NCI-H82 treated with DMSO at 0.1 percent for 48 hours (cell line): ENCODE results near the gene SHB.

Experiments used
- DNase-seq: peaks from one replicate; lab custom pipeline; 2025; ENCODE audit not compliant: unreplicated experiment; lab: John Stamatoyannopoulos, UW

SHB gene

DNA sequence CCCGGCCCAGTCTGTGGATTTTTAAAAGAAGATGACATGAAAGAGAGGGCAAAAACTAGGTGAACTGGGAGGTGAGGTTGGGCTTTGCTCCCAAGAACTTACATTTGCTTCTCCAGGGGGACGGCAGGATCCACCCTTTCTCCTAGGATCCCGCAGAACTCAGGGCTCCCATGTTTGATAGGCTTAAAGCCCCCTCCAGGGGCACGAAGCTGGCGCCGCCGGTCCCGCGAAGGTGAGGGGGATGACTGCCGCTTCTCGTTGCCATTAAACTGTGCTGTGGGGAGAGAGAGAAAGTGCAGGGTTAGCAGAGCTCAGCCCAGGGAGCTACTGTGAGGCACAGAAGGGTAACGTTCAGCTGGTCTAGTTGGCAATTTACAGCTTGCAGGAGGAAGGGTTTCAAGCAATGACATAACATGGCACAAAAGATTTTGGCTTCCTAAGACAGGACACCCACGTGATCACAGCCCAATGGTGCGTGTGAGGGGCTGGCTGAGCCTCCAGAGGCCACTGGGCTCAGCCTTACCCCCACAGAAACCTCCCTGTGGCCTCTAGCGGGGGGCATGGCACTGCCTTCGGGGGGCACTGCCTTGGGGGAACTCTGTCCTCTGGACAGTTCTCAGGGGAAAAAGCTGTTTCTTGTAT lies 113.1 kb downstream of the SHB start:
- DNase-seq, result no peak

DNA sequence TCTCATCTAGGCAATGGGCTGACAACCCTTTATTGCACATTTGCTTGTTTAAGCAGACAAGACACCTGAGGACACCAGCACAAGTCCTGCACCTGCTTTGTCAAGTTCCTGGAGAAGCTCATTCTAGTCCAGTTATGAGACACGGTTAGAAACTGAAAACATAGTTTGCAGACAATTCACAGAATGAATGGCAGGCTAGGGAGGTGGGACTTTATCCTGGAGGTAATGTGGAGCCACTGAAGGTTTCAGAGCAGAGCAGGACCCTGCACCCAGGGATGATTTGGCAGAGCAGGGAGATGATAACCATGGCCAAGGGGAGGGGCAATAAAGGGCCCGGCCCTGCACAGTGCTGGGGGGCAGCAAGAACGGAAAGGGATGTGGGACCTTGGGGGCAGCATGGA lies 114.4 kb downstream of the SHB start:
- DNase-seq, result no peak

DNA sequence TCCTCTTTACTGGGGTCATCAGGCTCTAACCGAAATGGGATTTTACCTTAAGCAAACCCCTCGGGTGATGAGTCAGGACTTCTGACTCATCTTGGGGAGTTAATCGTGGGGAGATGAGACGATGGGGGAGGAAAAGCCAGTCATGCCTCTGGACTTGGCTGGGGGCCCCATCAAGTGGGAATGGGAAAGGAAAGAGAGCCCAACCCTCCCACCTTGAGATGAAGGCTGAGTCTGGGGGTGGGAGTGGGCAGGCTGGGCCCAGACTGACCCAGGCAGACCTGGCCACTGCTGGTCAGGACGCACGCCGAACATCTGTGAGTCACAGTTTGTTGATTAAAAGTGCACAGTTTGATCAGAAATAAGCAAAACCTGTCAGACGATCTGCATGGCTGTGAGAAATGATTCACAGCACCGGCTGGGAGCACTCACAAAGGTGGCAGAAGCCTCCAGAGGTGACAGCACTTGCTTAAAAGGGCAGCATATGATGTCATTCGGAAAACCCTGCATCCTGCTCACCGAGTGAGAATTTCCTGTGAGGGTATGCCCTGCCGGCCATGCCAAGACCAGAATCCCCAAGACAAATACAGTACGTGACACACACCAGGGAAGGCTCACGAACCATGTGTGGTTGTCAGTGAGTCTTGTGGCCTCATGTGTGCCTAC lies 115.1 kb downstream of the SHB start:
- no peak for DNase-seq

DNA sequence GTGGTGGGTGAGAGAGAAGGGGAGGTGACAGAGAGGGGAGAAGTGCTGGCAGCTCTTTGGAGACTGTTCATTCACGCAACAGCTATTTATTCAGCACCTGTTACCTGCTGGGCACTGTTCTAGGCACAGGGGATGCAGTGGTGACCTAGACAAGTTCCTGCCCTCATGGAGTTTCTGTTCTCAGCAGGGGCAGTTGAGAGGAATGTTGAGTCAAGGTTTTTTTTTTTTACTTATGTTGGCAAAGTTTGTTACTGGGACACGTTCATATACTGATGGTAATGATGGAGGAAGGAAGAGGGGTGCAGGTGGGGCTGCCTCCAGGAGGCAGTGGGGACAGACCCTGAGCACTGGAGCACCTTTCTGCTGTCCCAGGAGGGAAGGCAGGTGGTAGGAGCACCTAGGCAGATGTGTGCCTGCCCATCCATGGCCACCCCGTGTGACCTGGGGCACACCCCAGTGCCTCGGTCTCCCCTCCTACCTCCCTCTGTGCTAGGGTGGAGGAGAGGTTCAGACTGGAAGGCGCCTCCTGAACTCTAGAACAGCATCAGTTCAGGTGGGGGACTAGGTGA lies 115.7 kb downstream of the SHB start:
- no peak for DNase-seq

DNA sequence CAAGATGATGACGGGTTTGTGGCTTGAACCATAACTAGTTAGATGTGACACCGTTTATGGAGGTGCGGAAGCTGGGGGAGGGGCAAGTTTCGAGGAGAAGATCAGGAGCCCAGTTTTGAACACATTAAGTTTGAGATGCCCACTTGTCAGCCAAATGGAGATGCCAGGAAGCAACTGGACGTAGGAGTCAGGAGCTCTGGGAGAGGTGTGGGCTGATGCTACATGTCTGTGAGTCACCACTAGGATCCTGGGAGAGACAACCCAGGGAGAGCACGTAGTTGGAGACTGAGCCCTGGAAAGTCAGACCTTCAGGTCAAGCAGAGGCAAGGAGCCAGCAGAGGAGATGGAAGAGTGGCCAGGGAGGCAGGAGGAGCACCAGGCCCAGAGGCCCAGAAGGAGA lies 116.3 kb downstream of the SHB start:
- no peak for DNase-seq

DNA sequence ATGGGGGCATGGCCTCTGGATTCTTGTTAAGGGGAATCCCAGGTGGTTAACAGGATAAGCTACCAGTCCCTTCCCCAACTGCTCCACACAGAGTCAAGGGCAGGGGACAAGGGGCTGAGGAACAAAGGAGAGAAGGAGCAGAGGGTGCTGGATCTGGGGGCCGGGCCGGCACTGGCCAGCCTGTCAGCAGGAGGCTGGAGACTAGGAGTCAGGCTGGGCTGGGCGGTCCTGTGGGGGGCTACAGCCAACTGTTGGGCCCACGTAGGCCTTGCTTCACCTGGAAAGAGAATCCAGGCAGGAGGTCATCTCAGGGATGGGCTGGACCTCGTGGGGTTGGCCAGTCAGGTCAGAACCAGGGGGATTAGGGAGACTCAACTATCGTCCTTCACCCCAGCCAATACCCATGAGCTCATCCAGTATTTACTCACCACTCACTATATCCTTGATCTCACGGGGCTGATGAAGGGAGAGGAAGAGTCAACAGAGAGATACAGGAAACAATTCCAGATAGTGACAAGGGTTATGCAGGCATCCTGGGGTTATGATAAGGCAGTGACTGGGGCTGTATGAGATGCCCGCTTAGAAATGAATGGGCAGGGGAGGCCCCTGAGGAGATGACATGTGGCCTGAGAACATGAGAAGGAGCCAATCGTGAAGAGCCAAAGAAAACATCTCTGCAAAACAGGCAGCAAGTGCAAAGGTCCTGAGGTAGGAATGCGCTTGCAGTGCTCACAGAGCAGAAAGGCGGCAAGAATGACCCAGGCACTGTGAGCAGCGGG lies 117.2 kb downstream of the SHB start:
- no peak for DNase-seq

DNA sequence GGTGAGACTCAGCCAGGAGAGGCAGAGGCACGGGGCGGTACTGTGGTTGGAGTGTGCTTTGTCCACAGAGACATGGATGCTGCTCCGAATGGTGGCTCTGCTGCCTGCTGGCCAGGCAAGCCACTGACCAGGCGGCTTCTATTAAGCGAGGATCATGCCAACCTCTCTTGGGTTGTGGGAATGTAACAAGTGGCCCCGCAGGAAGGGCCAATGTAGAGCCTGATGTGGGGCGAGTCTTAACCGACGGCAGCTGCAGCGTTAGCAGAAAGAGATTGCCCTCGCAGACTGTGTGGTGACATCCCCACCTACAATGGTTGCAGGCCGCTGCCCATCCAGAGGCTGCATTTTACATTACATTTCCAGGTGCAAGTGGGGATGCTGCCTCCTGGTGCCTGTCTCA lies 118.5 kb downstream of the SHB start:
- DNase-seq, result no peak

DNA sequence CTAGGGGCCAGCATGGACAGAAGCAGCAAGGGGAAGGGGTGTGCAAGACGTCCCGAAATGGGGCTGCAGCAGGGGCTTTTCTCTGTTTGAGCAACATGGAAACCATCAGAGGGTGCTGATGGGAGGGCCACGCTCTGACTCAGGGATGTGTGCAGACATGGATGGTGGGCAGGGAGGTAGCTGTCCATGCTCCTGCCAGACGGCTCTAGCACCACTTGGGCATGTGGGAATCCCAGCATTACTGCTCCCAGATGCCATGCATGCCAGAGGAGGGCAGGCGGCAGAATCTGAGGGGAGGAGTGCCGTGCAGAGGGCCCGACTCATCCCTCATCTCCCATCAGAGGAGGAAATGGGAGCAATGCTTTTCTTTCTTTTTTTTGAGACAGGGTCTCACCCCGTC lies 119.5 kb downstream of the SHB start:
- DNase-seq, result no peak

DNA sequence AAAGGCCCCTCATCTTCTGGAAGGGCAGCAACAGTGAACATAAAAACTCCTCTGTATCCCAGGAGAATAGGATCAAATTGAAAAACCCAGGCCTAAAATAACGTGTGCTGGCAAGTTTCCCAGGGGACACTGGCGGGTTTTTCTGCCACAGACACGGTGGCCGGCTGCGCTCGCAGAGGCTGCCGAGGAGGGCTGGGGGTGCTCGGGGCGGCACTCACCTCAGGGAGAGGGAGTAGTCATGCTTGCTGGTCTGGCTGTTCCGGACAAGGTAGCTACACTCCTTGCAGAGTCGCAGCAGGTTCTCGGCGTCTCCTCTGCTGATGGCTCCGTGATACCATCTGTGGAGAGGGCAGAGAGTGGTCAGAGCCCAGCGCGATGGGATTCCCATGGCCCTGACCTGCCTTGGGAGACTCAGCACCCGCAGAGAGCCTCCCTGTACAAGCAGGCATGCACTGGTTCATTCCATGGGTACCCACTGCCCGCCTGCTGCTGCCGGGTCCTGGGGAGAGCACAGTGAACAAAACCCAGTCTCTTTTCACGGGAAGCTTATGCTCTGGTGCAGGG lies 120.5 kb downstream of the SHB start:
- no peak for DNase-seq

DNA sequence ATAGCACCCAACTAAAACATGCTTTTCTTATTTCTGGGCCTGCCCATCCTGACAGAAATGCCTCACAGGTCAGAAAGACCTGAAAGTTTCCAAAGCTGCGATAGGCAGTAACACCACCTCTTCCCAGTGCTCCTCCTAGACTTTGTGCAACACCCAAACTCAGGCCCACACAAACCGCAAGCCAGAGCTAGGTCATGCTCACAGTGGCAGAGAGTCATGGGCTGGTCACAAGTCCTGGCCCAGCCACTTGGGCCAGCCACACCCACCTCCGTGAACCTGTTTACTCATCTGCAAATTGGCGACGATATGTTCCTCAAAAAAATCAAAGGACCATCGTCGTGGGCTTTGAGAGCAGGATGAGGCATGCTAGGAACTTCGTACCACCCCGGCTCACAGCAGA lies 121.0 kb downstream of the SHB start:
- DNase-seq, result no peak

DNA sequence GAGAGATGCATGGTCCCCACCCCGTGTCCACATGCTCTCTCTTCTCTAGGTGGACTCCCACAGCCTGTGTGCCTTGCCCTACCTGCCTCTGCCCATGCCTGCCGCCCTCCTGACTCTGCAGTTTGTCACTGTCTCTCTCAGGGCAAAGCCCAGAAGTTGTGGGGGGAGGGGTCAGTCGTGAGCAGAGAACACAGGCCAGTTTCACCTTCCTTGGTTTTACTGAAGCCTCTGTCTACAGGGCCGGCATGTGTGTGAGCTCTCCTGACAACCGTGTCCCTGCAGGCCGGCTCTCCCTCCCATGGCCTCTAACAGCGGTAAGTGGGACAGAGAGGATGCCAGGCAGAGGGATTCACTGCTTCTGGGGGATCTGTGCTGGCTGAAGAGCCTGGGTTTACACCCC lies 121.6 kb downstream of the SHB start:
- DNase-seq, result no peak

DNA sequence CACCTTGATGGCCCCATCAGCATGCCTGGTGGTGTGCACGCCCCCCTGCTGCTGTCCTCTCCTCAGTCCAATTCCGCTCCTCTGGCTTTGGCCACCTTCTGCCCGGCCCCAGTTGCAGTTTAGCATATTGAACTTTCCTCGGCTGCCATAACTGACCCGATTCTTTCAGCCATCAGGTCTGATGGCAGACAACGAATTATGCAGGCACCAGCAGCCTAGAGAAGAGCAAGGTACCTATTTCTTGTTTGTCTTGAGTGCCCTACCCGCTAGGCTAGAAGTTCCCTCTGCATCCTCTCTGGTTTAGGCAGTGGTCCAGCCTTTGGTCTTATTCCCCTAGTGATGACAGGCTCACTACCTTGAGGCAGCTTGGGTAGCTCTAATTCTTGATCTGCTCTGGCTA lies 122.1 kb downstream of the SHB start:
- DNase-seq, result no peak

DNA sequence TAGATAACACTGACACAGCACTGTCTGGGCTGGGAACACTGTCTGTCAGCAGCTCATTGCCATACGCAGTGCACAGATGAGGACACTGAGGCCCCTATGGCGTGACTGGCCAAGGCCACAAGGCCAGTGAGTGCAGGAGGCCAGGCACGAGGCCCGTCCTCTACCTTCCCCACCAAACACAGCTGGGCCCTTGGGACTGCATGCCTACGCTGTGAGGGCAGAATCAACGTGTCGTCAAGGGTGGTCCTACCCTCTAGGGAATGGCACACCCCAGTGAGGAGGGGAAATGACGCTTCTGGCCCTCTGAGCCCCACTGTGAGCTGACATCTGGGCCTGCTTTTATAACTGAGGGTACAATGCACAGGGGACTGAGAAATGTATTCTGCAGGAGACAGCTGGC lies 123.0 kb downstream of the SHB start:
- DNase-seq, result no peak

DNA sequence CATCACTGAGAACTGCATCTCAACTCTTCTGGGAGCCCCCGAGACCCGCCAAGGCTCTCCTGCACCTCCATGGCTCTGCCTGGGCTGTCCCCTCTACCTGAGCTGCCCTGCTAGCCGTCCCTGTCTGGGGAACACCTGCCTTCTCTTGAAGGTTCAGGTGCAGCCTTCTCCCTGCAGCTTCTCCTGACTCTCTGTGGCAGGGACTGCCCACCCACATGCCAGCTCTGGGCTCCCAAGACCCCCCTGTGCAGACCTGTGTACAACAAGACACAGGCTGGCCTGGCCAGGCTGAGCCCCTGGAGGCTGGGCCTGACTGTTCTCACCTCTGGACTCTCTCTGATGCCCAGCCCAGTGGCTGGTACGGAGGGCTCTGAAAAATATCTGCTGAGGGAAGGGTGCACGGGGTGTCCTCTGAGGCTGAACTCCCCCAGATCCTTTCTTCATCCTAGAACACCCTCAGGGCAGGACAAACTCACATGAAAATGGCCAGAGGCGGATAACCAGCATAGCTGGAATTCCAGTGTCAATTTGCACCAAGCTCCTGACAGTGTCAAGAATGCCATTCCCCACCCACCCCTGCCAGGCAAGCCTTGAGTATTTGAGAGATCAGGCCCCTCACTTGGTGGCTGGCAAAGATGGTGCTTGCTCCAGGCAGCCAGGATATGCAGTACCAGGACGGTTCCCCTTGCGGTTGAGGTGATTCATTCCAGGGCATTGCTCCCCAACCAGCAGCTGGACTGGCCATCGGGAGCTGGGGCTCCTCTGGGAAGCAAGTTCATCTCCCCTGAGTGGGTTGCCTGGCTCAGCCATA lies 124.2 kb downstream of the SHB start:
- no peak for DNase-seq

DNA sequence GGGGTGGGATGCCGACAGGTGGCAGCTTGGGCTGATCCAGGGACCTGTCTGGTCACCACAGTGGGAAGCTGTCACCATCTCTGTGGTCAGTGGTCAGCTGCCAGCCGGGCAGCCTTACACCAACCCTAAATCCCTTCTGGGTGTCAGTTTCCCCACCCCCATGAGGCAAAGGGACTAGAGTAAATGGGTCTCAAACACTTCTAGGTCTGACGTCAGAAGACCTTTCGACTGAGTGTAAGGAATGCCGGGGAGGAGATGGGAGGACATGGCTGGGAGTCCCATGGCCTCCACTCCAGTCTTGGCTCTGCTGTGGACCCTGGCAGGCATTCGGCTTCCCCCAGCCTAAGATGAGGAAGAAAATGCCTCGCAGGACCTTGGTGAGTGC lies 124.8 kb downstream of the SHB start:
- DNase-seq, result no peak

DNA sequence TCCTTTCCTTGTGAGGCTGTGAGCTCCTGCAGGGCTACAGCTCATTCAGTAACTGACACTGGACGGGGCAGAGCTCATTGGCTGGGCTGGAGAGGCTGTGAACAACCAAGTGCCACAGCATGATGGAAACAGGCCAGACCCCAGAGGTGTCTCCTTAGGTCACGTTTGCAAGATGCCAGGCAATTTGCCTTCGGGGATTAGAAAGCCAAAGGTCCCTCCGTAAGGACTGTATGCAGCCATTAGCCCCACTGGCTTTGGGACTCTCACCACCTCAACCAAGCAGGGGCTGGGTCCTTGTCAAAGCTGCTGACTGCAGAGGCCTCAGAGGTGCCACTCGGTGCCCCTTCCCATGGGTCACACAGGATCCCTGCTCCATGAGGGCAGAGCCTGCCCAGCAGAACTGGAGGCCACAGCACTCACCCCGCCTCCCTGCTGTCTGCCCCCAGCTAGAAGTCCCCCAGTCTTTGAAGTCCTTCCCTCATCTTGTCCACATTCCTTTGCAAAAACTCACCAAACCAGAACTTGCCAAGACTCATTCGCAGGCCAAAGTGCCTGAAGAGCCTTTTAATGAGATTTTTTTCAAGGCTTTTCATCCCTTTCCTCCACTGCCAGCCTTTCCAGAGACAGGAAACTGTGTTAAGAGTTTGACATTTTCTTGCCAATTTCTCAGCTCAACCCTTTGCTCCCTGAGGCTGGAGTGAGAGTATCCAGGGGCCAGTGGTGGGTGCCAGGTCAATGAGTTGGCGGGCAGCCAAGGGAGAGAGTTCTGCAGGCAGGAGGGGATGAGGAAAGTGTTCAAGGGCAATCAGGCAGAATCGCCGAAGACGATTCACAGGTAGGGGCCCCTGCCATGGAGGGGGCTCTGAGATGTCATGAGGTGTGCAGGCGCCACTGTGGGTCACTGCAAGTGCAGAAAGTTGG lies 125.4 kb downstream of the SHB start:
- no peak for DNase-seq

DNA sequence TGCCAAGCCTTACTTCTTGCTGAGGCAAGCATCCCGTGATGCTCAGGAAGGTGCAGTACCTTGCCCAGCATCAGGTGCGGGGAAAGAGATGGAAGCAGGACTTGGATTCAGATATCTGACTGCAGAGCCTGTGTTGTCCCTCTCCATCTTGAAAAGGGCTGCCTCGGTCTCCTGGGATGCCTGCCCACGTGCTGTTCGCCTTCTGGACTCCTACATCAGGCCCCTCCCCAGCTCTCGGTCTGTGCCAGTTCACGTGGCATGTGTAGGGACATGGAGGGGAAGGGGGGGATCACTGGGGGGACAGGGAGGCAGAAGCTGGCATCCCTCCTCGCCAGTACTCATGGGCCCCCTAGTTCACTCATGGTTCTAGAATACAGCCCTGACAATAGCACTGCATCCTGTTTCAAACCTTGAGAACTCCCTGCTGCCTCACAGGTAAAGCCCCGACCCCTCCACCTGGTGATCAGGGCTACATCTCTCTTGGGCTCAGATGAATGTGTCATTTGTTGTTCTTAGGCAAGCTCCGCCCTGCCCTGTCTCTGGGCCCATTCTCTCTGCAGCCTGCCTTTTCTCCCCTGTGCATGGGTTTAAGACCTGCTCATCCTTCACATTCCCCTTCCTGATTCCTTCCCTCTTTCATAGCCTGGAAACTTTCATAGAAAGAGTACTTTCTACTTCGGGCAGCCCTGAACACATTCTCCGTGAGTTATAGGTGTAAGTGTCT lies 126.2 kb downstream of the SHB start:
- DNase-seq, result no peak

DNA sequence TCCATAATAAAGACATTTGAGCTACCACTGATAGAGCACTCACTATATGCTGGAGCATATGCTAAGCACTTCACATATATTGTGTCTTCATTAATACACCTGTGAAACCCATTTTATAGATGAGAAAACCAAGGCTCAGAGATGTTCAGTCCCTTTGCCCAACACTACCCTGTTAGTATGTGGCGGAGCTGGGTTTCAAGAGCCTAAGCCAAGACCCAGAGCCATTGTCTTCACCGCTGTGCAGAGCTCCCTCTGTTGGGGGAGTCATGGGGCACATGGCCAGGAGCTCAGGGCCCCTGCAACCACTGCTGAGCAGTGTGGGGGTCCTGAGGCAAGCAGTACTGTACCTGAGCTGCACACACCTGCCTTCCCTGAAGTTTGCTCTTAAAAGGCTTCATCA lies 127.8 kb downstream of the SHB start:
- no peak for DNase-seq

DNA sequence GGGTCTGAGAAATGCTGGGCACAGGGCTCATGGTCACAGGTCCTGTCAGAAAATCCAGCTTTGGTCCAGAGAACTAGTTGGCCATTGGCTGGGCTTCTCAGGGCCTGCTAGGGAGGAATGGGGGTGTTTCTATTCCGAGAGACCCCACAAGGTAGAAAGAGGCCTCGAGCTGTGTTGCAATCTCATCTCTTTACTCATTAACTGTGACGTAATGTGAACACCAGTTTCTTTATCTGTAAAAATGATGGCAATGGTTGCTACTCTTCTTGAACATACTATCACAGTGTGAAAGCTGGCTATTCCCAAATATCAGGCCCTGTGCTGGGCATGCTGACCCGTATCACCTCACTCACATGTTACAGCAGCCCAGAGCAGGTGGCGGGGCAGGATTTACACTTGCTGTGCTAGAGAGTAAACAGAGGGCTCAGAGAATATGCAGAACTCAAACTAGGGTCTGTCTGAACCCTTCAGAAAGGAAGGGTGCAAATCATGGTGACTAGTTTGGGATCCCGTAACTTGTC lies 129.4 kb downstream of the SHB start:
- no peak for DNase-seq
